HEK293 (cell line): Measurements from ENCODE around the gene PDE3A.

Experiments used
- CTCF ChIA-PET: fragments of 350-600 bp; formaldehyde crosslinking; extraction: SDS; loops from one replicate; lab custom pipeline; 2021; ENCODE audit warnings: antibody characterized with exemption; lab: Yijun Ruan, JAX
- POLR2A ChIA-PET: fragments of 300-600 bp; formaldehyde crosslinking; extraction: SDS; loops from one replicate; lab custom pipeline; 2020; ENCODE audit warnings: antibody characterized with exemption, inconsistent platforms; lab: Yijun Ruan, JAX
- H3K27ac ChIP-seq: fragments of 200-500 bp; sonication (Bioruptor generic); 2 replicates; pipeline ENCODE4 v1.5.1; 2014; ENCODE audit warnings: low read depth, low read length, control low read depth, inconsistent platforms; ENCODE audit errors: extremely low read depth
- H3K36me3 ChIP-seq, 2 experiments: fragments of 200-500 bp in 1 of 2; sonication (Bioruptor generic) in 1 of 2; 1 replicate in 1 of 2; 2 replicates in 1 of 2; pipeline ENCODE4 v1.5.1; 2014 to 2017; ENCODE audit warnings: inconsistent platforms in 2 of 2, low read length in 2 of 2; ENCODE audit not compliant: control insufficient read depth in 2 of 2, insufficient read depth in 1 of 2
- H3K4me1 ChIP-seq: fragments of 200-500 bp; sonication (Bioruptor generic); 2 replicates; pipeline ENCODE4 v1.5.1; 2014; ENCODE audit warnings: mild to moderate bottlenecking, low read length, inconsistent platforms; ENCODE audit not compliant: control insufficient read depth, insufficient read depth
- H3K4me3 ChIP-seq: 2 replicates; pipeline ENCODE4 v1.5.1; 2011; ENCODE audit warnings: low read depth, mild to moderate bottlenecking, control low read depth, low read length, moderate library complexity
- H3K9me3 ChIP-seq: fragments of 200-500 bp; sonication (Bioruptor generic); 2 replicates; pipeline ENCODE4 v1.5.1; 2014; ENCODE audit warnings: low read depth, low read length, inconsistent platforms; ENCODE audit not compliant: control insufficient read depth, insufficient read depth
- KLF7 ChIP-seq: fragments of 450-650 bp; formaldehyde crosslinking; IDR thresholded peaks from 2 replicates; pipeline ENCODE4 v1.5.1; 2016; ENCODE audit warnings: missing biosample characterization, missing genetic modification characterization, borderline replicate concordance
- KLF9 ChIP-seq: fragments of 450-650 bp; formaldehyde crosslinking; IDR thresholded peaks from 2 replicates; pipeline ENCODE4 v1.5.1; 2016; ENCODE audit warnings: missing biosample characterization, missing genetic modification characterization, low read depth
- OSR2 ChIP-seq: fragments of 450-650 bp; formaldehyde crosslinking; IDR thresholded peaks from 2 replicates; pipeline ENCODE4 v1.5.1; 2016; ENCODE audit warnings: missing biosample characterization, missing genetic modification characterization
- PRDM1 ChIP-seq: fragments of 450-650 bp; formaldehyde crosslinking; IDR thresholded peaks from 2 replicates; pipeline ENCODE4; 2016; ENCODE audit warnings: missing biosample characterization, missing genetic modification characterization
- RBAK ChIP-seq: fragments of 450-650 bp; formaldehyde crosslinking; IDR thresholded peaks from 2 replicates; pipeline ENCODE4 v1.5.1; 2016; ENCODE audit warnings: missing biosample characterization, missing genetic modification characterization
- YY2 ChIP-seq: fragments of 450-650 bp; formaldehyde crosslinking; IDR thresholded peaks from 2 replicates; pipeline ENCODE4 v1.5.1; 2016; ENCODE audit warnings: missing biosample characterization, missing genetic modification characterization
- ZBTB48 ChIP-seq: fragments of 450-650 bp; formaldehyde crosslinking; IDR thresholded peaks from 2 replicates; pipeline ENCODE4 v1.5.1; 2016; ENCODE audit warnings: missing biosample characterization, missing genetic modification characterization
- ZFP3 ChIP-seq: fragments of 450-650 bp; formaldehyde crosslinking; IDR thresholded peaks from 2 replicates; pipeline ENCODE4 v1.5.1; 2016; ENCODE audit warnings: low read depth, missing biosample characterization, missing genetic modification characterization
- ZNF121 ChIP-seq: fragments of 450-650 bp; formaldehyde crosslinking; IDR thresholded peaks from 2 replicates; pipeline ENCODE4 v1.5.1; 2016; ENCODE audit warnings: missing biosample characterization, missing genetic modification characterization
- ZNF174 ChIP-seq: fragments of 450-650 bp; formaldehyde crosslinking; IDR thresholded peaks from 2 replicates; pipeline ENCODE4 v1.5.0; 2017; ENCODE audit warnings: missing biosample characterization, mild to moderate bottlenecking, missing genetic modification characterization
- ZNF2 ChIP-seq: fragments of 450-650 bp; formaldehyde crosslinking; IDR thresholded peaks from 2 replicates; pipeline ENCODE4 v1.5.1; 2016; ENCODE audit warnings: missing biosample characterization, missing genetic modification characterization
- ZNF221 ChIP-seq: fragments of 450-650 bp; formaldehyde crosslinking; IDR thresholded peaks from 2 replicates; pipeline ENCODE4 v1.5.1; 2017; ENCODE audit warnings: missing biosample characterization, missing genetic modification characterization, borderline replicate concordance
- ZNF302 ChIP-seq: fragments of 450-650 bp; formaldehyde crosslinking; IDR thresholded peaks from 2 replicates; pipeline ENCODE4 v1.5.1; 2016; ENCODE audit warnings: missing biosample characterization, missing genetic modification characterization, low read depth
- ZNF324 ChIP-seq: fragments of 450-650 bp; formaldehyde crosslinking; IDR thresholded peaks from 2 replicates; pipeline ENCODE4 v1.5.1; 2016; ENCODE audit warnings: missing biosample characterization, missing genetic modification characterization
- ZNF350 ChIP-seq: fragments of 450-650 bp; formaldehyde crosslinking; IDR thresholded peaks from 2 replicates; pipeline ENCODE4 v1.5.0; 2017; ENCODE audit warnings: missing biosample characterization, mild to moderate bottlenecking, missing genetic modification characterization
- ZNF391 ChIP-seq: fragments of 450-650 bp; formaldehyde crosslinking; IDR thresholded peaks from 2 replicates; pipeline ENCODE4 v1.5.1; 2016; ENCODE audit warnings: low read depth, missing biosample characterization, missing genetic modification characterization, borderline replicate concordance
- ZNF560 ChIP-seq: fragments of 450-650 bp; formaldehyde crosslinking; IDR thresholded peaks from 2 replicates; pipeline ENCODE4 v1.5.1; 2017; ENCODE audit warnings: missing biosample characterization, missing genetic modification characterization, borderline replicate concordance
- ZNF626 ChIP-seq: fragments of 450-650 bp; sonication (Bioruptor Pico); formaldehyde crosslinking; IDR thresholded peaks from 2 replicates; pipeline ENCODE4 v1.5.1; 2018; ENCODE audit warnings: missing biosample characterization, missing genetic modification characterization, inconsistent platforms
- ZNF701 ChIP-seq: fragments of 450-650 bp; formaldehyde crosslinking; IDR thresholded peaks from 2 replicates; pipeline ENCODE4 v1.5.1; 2016; ENCODE audit warnings: missing biosample characterization, missing genetic modification characterization
- ZNF776 ChIP-seq: fragments of 450-650 bp; formaldehyde crosslinking; IDR thresholded peaks from 2 replicates; pipeline ENCODE4 v1.5.0; 2017; ENCODE audit warnings: missing biosample characterization, missing genetic modification characterization, borderline replicate concordance
- ZNF785 ChIP-seq: fragments of 450-650 bp; formaldehyde crosslinking; IDR thresholded peaks from 2 replicates; pipeline ENCODE4 v1.5.1; 2016; ENCODE audit warnings: missing biosample characterization, missing genetic modification characterization
- ZNF792 ChIP-seq: fragments of 450-650 bp; formaldehyde crosslinking; IDR thresholded peaks from 2 replicates; pipeline ENCODE4 v1.5.1; 2016; ENCODE audit warnings: missing biosample characterization, missing genetic modification characterization
- ZSCAN30 ChIP-seq: fragments of 450-650 bp; IDR thresholded peaks from 2 replicates; pipeline ENCODE4 v1.5.1; 2018; ENCODE audit warnings: missing biosample characterization, mild to moderate bottlenecking, missing genetic modification characterization, moderate library complexity
- TF ChIP-seq, protein P1 (sequence below): sonication (generic); formaldehyde crosslinking; IDR thresholded peaks from 2 replicates; pipeline ENCODE4 v1.8.1; 2022; ENCODE audit warnings: mild to moderate bottlenecking, moderate library complexity, missing genetic modification reagents
- TF ChIP-seq, protein P2 (sequence below): fragments of 450-650 bp; formaldehyde crosslinking; IDR thresholded peaks from 2 replicates; pipeline ENCODE4 v1.5.1; 2016; ENCODE audit warnings: missing biosample characterization, missing genetic modification characterization
- TF ChIP-seq, protein P3 (sequence below): fragments of 450-650 bp; formaldehyde crosslinking; IDR thresholded peaks from 2 replicates; pipeline ENCODE4 v1.5.1; 2017; ENCODE audit warnings: missing biosample characterization, missing genetic modification characterization
- TF ChIP-seq, protein P4 (sequence below): fragments of 450-650 bp; formaldehyde crosslinking; IDR thresholded peaks from 2 replicates; pipeline ENCODE4 v1.5.1; 2016; ENCODE audit warnings: missing biosample characterization, missing genetic modification characterization

PDE3A gene

DNA sequence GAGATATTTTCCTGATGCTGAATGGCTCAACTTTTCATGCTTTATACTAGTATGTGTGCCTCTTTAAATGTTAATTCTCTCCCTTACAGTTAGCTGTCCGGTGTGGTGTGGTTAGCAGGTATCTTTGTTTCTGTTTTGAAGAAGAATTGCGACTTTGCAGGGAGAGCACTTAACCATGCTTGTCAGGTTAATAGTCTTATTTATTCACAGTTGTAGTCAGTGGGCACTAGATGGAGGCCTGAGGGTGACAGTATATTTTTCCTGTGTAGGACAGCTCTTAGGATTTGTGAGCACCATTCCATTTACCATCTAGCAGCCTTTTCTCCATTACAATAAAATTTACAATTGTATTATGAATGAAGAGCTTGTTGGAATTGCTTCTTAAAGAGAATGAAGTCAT is 34.9 kb downstream of the PDE3A start:
- no peak overlapping the region for H3K27ac ChIP-seq
- H3K4me3 ChIP-seq, result no peak overlapping the region
- H3K4me1 ChIP-seq, result no peaks in the 10 kb centered on the region
- TF ChIP-seq ZNF701 (tag by site-specific recombination) (no peak), ZNF221 (tag by site-specific recombination) (no peak), KLF9 (tag by site-specific recombination) (no peak), ZNF785 (tag by site-specific recombination) (no peak), PRDM1 (tag by site-specific recombination) (no peak), ZNF174 (tag by site-specific recombination) (no peak), ZBTB48 (tag by site-specific recombination) (no peak)
- TF ChIP-seq, protein P1, sequence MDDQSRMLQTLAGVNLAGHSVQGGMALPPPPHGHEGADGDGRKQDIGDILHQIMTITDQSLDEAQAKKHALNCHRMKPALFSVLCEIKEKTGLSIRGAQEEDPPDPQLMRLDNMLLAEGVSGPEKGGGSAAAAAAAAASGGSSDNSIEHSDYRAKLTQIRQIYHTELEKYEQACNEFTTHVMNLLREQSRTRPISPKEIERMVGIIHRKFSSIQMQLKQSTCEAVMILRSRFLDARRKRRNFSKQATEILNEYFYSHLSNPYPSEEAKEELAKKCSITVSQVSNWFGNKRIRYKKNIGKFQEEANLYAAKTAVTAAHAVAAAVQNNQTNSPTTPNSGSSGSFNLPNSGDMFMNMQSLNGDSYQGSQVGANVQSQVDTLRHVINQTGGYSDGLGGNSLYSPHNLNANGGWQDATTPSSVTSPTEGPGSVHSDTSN (CRISPR knock-in tag), result no peak
- POLR2A ChIA-PET, result no interaction called here
- no peaks in the 10 kb centered on the region for H3K36me3 ChIP-seq
- no peaks in the 10 kb centered on the region for H3K9me3 ChIP-seq
- CTCF ChIA-PET, result no interaction called here

DNA sequence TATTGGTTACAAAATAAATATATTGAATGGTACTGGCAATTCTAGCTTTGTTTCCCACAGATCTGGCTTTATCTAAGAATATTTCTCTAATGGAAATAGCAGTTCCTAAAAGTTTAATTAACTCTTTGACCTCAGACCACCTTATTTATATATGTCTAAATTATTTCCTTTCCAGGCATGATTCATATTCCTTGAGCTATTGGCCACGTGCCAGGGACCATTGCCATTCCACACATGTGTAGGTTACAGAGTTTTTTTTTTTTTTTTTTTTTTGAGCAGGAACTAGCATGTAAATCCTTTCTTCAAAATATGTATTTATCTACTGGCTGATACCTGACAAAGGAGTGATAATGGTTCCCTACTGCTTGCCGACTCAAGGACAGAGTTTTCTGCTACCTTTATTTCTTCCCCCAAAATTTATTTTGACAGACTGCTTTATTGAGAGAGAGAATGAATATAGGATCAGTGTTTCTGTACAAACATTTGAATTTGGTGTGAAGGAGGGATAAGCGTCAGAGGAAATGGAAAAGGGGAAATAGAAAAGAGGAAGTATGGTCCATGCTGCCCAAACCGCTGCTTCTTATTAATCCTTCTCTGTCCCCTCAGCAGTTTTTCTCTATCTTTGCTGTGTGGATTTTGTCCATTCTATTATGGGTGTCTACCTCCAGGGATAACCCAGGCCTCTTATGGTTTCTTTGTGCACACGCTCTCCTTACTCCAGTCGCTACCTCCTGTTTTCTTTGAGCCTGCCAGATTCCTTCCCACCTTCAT is 36.4 kb downstream of the PDE3A start:
- Histone ChIP-seq H3K4me1 (no peaks in the 10 kb centered on the region), H3K9me3 (no peaks in the 10 kb centered on the region), H3K36me3 (no peaks in the 10 kb centered on the region), H3K27ac (no peak overlapping the region), H3K4me3 (no peak overlapping the region)
- TF ChIP-seq YY2 (no peak), ZNF560 (tag by site-specific recombination) (no peak), ZNF792 (tag by site-specific recombination) (no peak), ZNF302 (tag by site-specific recombination) (no peak), ZNF121 (tag by site-specific recombination) (no peak), ZFP3 (tag by site-specific recombination) (no peak), ZNF626 (tag by site-specific recombination) (no peak), RBAK (tag by site-specific recombination) (no peak), ZNF350 (tag by site-specific recombination) (no peak)
- TF ChIP-seq, protein P2, sequence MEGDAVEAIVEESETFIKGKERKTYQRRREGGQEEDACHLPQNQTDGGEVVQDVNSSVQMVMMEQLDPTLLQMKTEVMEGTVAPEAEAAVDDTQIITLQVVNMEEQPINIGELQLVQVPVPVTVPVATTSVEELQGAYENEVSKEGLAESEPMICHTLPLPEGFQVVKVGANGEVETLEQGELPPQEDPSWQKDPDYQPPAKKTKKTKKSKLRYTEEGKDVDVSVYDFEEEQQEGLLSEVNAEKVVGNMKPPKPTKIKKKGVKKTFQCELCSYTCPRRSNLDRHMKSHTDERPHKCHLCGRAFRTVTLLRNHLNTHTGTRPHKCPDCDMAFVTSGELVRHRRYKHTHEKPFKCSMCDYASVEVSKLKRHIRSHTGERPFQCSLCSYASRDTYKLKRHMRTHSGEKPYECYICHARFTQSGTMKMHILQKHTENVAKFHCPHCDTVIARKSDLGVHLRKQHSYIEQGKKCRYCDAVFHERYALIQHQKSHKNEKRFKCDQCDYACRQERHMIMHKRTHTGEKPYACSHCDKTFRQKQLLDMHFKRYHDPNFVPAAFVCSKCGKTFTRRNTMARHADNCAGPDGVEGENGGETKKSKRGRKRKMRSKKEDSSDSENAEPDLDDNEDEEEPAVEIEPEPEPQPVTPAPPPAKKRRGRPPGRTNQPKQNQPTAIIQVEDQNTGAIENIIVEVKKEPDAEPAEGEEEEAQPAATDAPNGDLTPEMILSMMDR (tag by site-specific recombination), result no peak
- POLR2A ChIA-PET, result no interaction called here
- CTCF ChIA-PET, result no interaction called here

DNA sequence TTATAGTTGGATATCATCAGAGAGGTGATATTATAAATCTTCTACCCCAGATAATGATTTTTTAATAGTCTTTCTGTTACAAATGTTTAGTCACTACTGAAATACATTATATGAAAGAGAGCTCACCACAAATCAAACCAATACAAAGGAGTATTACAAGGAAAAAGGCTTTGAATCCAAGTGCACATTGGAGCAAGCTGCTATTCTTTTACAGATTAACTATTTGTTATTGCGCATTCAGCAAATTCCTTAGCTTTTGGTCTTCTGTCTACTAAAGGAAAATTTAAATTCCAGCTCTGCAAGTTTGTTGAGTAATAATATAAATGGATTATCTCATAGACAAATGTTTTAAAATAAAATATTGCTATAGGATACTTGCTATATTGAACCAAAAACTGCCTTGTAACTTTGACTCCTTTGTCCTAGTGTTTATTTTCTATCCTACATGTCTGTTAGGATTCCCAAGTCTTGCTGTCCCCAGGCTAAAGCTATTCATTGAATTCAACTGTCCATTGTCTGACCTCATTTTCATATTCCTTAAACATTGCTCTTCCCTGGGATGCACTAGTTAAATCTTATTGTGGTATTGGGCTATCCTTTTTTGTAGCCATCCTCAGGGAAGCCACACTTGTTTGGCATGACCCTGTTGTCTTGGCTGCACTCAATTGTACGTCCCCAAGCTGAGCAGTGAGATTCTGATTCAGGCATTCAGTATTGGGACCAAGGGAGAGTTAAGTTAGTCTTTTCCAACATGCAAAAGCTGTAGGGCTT is 41.5 kb downstream of the PDE3A start:
- no peaks in the 10 kb centered on the region for H3K36me3 ChIP-seq
- H3K4me3 ChIP-seq, result no peak overlapping the region
- no peaks in the 10 kb centered on the region for H3K4me1 ChIP-seq
- no peaks in the 10 kb centered on the region for H3K9me3 ChIP-seq
- ChIA-PET CTCF (no interaction called here), POLR2A (no interaction called here)
- no peak overlapping the region for H3K27ac ChIP-seq
- no peak for TF ChIP-seq ZNF2 (tag by site-specific recombination)
- no peak for TF ChIP-seq ZNF324 (tag by site-specific recombination)
- TF ChIP-seq KLF7, result no peak
- TF ChIP-seq ZNF391, result no peak
- TF ChIP-seq, protein P3, sequence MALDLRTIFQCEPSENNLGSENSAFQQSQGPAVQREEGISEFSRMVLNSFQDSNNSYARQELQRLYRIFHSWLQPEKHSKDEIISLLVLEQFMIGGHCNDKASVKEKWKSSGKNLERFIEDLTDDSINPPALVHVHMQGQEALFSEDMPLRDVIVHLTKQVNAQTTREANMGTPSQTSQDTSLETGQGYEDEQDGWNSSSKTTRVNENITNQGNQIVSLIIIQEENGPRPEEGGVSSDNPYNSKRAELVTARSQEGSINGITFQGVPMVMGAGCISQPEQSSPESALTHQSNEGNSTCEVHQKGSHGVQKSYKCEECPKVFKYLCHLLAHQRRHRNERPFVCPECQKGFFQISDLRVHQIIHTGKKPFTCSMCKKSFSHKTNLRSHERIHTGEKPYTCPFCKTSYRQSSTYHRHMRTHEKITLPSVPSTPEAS (tag by site-specific recombination), result no peak
- TF ChIP-seq, protein P4, sequence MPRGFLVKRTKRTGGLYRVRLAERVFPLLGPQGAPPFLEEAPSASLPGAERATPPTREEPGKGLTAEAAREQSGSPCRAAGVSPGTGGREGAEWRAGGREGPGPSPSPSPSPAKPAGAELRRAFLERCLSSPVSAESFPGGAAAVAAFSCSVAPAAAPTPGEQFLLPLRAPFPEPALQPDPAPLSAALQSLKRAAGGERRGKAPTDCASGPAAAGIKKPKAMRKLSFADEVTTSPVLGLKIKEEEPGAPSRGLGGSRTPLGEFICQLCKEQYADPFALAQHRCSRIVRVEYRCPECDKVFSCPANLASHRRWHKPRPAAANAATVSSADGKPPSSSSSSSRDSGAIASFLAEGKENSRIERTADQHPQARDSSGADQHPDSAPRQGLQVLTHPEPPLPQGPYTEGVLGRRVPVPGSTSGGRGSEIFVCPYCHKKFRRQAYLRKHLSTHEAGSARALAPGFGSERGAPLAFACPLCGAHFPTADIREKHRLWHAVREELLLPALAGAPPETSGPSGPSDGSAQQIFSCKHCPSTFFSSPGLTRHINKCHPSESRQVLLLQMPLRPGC, result no peak
- TF ChIP-seq ZNF776 (tag by site-specific recombination), result no peak
- TF ChIP-seq OSR2 (tag by site-specific recombination), result no peak
- TF ChIP-seq ZSCAN30, result no peak
